GM10266 (cell line): Measurements from ENCODE around the gene FGFRL1.
A peak's percentile ranks its signal among the peaks of the same experiment; 100 is the strongest.

Experiments
- DNase-seq: peaks from one replicate; pipeline ENCODE4 v3.0.0; 2012; ENCODE audit errors: extremely low spot score
- TF ChIP-seq, protein P1 (sequence below): IDR thresholded peaks from 2 replicates; pipeline ENCODE4 v1.5.1; 2012; ENCODE audit warnings: mild to moderate bottlenecking, low read depth; ENCODE audit not compliant: control insufficient read depth, insufficient read depth; ENCODE audit errors: missing control alignments

FGFRL1 gene, protein sequence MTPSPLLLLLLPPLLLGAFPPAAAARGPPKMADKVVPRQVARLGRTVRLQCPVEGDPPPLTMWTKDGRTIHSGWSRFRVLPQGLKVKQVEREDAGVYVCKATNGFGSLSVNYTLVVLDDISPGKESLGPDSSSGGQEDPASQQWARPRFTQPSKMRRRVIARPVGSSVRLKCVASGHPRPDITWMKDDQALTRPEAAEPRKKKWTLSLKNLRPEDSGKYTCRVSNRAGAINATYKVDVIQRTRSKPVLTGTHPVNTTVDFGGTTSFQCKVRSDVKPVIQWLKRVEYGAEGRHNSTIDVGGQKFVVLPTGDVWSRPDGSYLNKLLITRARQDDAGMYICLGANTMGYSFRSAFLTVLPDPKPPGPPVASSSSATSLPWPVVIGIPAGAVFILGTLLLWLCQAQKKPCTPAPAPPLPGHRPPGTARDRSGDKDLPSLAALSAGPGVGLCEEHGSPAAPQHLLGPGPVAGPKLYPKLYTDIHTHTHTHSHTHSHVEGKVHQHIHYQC

DNA sequence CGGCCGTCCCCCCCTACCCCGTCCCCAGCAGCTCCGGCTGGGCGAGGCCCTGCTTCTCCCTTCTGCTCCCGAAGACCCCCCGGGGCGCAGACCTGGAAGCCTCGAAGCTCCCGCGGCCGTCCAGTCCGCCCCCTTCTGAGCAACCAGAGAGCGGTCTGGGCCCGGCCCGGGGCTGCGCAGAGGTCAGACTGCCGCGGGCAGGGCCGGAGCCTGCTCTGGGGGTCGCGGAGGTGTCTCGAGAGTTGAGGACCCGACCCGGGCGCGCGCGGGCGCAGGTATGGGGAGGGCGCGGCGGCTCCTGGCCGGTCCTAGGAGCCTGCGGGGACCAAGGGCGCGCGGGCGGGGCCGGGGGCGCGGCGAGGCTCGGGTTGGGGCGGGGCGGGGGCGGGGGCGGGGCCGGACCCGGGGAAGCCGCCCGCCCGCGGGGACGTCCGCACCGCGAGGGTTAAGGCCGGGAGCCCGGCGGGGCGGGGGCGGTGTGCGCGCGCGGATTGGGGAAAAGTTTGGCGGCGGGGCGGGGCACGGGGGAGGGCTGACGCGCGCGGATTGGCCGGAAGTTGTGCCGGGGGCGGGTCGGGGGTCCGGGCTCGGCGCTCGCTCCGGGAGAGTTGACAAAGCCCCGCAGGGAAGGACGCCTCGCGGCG is at the start of gene FGFRL1:
TSS of gene FGFRL1 (plus strand) at position 605 of the 644 bp plus-strand sequence. CDS start 860 bp downstream, outside the sequence.
- DNase-seq: peak; percentile 98
- TF ChIP-seq, protein P1, sequence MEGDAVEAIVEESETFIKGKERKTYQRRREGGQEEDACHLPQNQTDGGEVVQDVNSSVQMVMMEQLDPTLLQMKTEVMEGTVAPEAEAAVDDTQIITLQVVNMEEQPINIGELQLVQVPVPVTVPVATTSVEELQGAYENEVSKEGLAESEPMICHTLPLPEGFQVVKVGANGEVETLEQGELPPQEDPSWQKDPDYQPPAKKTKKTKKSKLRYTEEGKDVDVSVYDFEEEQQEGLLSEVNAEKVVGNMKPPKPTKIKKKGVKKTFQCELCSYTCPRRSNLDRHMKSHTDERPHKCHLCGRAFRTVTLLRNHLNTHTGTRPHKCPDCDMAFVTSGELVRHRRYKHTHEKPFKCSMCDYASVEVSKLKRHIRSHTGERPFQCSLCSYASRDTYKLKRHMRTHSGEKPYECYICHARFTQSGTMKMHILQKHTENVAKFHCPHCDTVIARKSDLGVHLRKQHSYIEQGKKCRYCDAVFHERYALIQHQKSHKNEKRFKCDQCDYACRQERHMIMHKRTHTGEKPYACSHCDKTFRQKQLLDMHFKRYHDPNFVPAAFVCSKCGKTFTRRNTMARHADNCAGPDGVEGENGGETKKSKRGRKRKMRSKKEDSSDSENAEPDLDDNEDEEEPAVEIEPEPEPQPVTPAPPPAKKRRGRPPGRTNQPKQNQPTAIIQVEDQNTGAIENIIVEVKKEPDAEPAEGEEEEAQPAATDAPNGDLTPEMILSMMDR: no peak

- no peak for DNase-seq
- TF ChIP-seq, protein P1: no peak
Measured at GRCh38 chr4:962231-963208, 48.9 kb upstream of the FGFRL1 start.

DNA sequence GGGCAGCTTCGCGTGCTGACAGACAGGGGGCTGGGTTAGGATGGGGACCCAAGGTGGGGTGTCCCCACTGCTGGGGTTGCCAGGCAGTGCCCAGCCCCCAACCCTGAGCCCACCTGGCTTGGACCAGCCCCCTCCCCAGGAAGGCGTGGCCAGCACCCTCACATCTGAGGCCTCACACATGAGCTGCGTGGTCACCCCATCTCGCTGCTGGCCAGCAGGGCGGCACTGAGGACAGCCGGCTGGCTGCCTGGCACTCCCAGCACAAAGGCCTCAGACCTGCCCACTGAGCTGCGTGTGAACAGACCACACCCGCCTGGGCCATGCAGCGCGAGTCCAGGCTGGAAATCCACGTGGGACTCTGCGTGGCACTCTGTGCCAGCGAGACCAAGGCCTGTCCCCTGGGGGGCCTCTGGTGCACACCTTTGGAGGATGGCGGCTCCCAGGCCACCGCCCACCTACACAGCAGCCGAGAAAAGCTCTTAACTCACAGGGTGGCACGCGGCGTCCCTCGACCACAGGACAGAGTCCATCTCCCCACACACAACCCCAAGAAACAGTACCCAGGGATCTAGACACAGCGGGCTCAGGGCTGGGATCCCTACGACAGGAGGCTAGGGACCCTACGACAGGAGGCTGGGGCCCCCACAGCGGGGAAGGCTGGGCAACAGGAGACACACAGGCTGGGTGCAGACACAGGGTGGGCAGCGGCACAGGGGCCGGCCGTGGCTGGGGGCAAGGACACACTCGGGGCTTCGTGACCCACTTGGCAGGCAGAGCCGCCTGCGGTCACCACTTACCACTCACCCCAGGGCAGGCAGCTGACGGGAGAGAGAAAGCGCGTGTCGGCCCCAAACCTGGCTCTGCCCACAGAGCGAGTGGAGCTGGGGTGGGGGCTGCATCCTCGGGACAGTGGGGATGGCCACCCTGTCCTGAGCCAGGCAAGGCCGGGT is 47.9 kb upstream of the FGFRL1 start:
- TF ChIP-seq, protein P1: no peak
- DNase-seq: no peak

GRCh38 chr4:964346-965025 is 46.9 kb upstream of the FGFRL1 start:
- DNase-seq: no peak
- TF ChIP-seq, protein P1: no peak

- no peak for DNase-seq
- TF ChIP-seq, protein P1: no peak
Measured at GRCh38 chr4:965048-965765, 46.2 kb upstream of the FGFRL1 start.
